Measurements from ENCODE around the gene BICDL1.

BICDL1 gene, protein sequence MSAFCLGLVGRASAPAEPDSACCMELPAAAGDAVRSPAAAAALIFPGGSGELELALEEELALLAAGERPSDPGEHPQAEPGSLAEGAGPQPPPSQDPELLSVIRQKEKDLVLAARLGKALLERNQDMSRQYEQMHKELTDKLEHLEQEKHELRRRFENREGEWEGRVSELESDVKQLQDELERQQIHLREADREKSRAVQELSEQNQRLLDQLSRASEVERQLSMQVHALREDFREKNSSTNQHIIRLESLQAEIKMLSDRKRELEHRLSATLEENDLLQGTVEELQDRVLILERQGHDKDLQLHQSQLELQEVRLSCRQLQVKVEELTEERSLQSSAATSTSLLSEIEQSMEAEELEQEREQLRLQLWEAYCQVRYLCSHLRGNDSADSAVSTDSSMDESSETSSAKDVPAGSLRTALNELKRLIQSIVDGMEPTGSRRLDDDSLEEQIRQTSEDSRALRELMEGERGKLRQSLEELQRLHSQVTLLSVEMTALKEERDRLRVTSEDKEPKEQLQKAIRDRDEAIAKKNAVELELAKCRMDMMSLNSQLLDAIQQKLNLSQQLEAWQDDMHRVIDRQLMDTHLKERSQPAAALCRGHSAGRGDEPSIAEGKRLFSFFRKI

DNA sequence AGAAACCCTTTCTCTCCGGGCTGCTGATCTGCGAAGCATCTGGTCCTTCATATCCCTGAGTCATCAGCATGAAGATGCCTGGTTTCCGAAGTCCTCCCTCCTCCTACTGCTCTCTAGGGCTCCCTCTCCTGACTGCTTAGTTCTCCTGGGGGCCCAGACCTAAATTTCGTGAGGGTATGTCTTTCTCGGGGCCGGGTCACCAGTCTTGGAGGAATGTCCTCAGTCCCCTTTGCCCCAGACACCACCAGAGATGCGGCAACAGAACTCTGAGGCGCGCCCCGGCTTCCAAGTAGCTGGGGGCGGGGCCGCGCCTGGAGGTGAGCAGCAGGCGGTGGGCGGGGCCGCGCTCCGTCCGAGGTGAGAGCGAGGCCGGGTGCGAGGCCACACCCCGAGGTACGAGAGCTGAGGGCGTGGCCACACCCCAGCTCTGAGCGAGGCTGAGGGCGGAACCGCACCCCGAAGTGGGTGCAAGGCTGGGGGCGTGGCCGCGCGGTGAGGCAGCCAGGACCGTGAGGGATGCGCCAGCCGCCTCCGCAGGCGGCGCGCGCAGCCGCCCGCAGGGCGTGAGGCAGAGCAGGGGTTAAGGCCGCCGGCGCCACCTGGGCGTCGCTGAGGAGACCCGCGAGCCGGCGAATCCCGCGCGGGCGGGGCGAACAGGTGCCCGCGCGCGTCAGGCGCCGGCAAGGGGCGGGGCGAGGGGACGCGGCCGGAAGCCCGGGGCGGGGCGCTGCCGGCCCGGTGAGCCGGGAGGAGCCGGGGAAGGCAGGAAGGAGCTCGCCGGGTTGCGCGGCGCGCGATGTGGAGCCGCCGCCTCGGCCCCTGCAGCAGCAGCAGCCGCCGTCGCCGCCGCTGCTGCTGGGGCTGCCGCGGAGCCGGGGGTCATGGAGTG is at the start of gene BICDL1:
BICDL1 (plus strand) TSS at position 765 of the 889 bp plus-strand sequence. CDS start 633 bp downstream, outside the sequence.
- peak within 1 kb of the TSS; percentile 55 for H3K4me3 ChIP-seq (ENCODE audit: low read depth, low read length)
- TF ChIP-seq, protein P1, sequence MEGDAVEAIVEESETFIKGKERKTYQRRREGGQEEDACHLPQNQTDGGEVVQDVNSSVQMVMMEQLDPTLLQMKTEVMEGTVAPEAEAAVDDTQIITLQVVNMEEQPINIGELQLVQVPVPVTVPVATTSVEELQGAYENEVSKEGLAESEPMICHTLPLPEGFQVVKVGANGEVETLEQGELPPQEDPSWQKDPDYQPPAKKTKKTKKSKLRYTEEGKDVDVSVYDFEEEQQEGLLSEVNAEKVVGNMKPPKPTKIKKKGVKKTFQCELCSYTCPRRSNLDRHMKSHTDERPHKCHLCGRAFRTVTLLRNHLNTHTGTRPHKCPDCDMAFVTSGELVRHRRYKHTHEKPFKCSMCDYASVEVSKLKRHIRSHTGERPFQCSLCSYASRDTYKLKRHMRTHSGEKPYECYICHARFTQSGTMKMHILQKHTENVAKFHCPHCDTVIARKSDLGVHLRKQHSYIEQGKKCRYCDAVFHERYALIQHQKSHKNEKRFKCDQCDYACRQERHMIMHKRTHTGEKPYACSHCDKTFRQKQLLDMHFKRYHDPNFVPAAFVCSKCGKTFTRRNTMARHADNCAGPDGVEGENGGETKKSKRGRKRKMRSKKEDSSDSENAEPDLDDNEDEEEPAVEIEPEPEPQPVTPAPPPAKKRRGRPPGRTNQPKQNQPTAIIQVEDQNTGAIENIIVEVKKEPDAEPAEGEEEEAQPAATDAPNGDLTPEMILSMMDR (IDR thresholded peaks at IDR 0.05; ENCODE audit: borderline replicate concordance, insufficient read depth, low read depth, low read length): no peak

DNA sequence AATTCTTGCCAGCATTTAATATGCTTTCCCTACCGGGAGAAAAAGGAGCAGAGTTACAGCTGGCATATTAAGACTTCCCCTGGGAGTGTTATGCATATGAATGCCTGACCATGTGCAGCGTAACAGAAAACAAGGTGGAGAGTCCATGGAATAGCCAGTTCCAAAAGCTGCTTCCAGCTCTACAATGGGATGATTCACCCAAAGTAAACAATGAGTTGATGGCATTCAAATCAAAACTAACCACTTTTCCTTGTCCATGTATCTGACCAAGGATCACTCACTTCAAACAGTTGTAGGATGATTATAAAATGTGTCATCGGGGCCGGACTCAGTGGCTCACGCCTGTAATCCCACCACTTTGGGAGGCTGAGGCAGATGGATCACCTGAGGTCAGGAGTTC is 48.1 kb upstream of the BICDL1 start:
- no peak overlapping the region for H3K4me3 ChIP-seq (ENCODE audit: low read depth, low read length)
- TF ChIP-seq, protein P1 (IDR thresholded peaks at IDR 0.05; ENCODE audit: borderline replicate concordance, insufficient read depth, low read depth, low read length): no peak

DNA sequence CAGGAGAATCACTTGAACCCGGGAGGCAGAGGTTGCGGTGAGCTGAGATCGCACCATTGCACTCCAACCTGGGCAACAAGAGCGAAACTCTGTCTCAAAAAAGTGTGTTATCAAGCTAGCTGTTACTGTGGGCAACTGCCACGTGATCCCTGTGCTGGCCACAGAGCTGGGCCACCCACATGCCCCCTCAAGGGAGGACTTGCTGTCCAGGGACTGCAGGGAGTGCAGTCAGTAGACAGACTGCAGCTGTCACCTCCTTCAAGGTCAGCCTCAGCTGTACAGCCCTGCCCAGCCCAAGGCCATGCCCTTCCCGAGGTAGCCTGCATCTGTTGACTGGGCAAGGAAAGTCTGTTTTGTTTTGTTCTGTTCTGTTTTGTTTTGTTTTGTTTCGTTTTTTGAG is 46.6 kb upstream of the BICDL1 start:
- no peak overlapping the region for H3K4me3 ChIP-seq (ENCODE audit: low read depth, low read length)
- TF ChIP-seq, protein P1 (IDR thresholded peaks at IDR 0.05; ENCODE audit: borderline replicate concordance, insufficient read depth, low read depth, low read length): no peak

DNA sequence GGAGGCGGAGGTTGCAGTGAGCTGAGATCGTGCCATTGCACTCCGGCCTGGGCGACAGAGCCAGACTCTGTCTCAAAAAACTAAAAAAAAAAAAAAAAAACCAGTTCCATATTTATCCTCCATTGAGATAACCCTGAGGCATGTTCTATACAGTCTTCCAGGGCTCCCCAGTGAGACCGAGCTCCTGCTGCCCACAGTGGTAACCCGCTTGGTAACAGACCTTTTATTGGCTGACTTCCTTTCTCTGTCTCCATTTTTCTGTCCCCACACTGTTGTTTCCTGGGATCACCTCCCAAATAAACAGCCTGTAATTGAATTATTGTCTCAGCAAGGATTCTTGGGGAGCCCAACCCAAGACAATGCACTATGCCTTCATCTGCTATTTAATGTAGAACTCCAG is 42.8 kb upstream of the BICDL1 start:
- TF ChIP-seq, protein P1 (IDR thresholded peaks at IDR 0.05; ENCODE audit: borderline replicate concordance, insufficient read depth, low read depth, low read length): no peak
- no peak overlapping the region for H3K4me3 ChIP-seq (ENCODE audit: low read depth, low read length)

DNA sequence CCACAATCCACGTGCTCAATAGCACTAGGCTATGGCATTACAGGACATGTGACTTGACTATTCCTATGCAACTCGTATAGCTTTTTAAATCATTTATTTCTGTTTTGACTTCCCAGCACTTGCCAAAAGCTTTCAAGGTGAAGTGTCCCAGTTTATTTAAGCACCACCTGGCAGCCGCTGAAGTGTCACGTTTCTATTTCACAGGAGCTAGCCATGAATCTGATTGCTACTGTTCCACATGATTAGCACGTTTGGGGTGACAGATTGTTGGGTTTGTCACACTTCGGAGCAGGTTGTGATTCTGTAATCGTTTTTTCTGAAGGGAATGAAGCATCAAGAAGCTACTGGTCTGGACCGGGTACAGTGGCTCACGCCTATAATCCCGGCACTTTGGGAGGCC is 39.9 kb upstream of the BICDL1 start:
- no peak overlapping the region for H3K4me3 ChIP-seq (ENCODE audit: low read depth, low read length)
- TF ChIP-seq, protein P1 (IDR thresholded peaks at IDR 0.05; ENCODE audit: borderline replicate concordance, insufficient read depth, low read depth, low read length): no peak

DNA sequence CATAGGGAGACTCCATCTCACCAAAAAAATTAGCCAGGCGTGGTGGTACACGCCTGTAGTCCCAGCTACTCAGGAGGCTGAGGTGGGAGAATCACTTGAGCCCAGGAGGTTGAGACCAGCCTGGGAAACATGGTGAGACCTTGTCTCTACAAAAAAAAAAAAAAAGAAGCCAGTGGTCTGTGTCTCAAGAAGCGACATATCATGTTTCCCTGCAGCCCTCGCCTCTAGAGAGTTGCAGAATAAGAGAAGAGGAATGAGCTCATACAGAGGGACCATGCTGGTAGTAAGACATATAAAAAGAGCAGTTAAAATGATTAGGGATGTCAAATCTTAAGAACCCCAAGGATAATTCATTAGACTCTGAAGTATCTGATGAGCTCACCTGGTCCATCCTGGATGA is 39.4 kb upstream of the BICDL1 start:
- TF ChIP-seq, protein P1 (IDR thresholded peaks at IDR 0.05; ENCODE audit: borderline replicate concordance, insufficient read depth, low read depth, low read length): no peak
- H3K4me3 ChIP-seq (ENCODE audit: low read depth, low read length): no peak overlapping the region

Measured in GM12875 (cell line).